Measurements from ENCODE around the gene LASP1NB.
"Not testable (repeated sequence)": the region's sequence is repeated elsewhere in the genome, so short reads cannot be mapped to it uniquely, and the experiment has no call there.

The LASP1NB gene

DNA sequence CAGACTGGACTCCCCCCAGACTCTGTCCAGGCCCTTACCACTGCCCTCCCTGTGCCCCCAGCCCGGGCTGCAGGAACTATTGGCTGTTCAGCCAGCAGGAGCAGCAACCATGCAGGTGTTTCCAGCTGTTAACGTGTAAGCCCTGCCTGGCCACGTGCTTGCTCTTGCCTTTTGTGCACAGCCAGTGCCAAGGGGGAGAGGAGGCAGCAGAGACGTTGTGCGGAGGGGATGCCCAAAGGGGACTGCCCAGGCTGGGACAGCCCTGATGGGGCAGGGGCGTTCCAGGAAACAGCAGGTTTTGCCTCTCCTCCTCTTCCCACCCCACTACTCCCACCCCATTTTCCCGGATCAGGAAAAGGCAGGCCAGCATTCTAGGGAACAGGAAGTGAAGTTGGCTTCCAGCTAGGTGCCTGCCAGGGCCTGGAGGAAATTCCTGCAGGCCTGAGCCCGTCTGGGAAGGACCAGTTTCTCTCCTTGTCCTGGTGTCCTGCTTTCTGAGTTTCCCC is 16.7 kb upstream of the LASP1NB start:
- H3K4me3 ChIP-seq (ENCODE audit: control insufficient read depth, low read depth, low read length) = no peak overlapping the region
- no peak for DNase-seq (ENCODE audit: low read depth)
- TF ChIP-seq, protein P1, sequence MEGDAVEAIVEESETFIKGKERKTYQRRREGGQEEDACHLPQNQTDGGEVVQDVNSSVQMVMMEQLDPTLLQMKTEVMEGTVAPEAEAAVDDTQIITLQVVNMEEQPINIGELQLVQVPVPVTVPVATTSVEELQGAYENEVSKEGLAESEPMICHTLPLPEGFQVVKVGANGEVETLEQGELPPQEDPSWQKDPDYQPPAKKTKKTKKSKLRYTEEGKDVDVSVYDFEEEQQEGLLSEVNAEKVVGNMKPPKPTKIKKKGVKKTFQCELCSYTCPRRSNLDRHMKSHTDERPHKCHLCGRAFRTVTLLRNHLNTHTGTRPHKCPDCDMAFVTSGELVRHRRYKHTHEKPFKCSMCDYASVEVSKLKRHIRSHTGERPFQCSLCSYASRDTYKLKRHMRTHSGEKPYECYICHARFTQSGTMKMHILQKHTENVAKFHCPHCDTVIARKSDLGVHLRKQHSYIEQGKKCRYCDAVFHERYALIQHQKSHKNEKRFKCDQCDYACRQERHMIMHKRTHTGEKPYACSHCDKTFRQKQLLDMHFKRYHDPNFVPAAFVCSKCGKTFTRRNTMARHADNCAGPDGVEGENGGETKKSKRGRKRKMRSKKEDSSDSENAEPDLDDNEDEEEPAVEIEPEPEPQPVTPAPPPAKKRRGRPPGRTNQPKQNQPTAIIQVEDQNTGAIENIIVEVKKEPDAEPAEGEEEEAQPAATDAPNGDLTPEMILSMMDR (conservative IDR thresholded peaks at IDR 0.05; ENCODE audit: control insufficient read depth, insufficient read depth, low read depth, low read length) = no peak

DNA sequence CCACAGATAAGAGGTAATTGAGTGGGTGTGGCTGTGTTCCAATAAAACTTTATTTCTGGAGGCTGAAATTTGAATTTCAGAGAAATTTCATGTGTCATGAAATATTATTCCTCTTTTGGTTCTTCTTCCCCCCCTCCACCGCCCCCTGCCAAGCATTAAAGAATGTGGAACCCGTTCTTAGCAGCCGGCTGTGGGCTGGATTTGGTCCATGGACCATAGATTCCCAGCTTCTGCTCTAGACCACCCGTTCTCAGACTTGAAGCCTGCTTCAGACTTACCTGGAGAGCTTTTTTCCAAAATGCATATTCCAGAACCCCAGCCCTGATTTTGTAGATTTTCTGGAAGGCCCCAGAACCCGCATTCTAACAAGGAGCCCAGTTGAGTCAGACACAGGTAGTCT is 15.1 kb upstream of the LASP1NB start:
- no peak overlapping the region for H3K4me3 ChIP-seq (ENCODE audit: control insufficient read depth, low read depth, low read length)
- TF ChIP-seq, protein P1 (conservative IDR thresholded peaks at IDR 0.05; ENCODE audit: control insufficient read depth, insufficient read depth, low read depth, low read length) = no peak
- DNase-seq (ENCODE audit: low read depth) = no peak

DNA sequence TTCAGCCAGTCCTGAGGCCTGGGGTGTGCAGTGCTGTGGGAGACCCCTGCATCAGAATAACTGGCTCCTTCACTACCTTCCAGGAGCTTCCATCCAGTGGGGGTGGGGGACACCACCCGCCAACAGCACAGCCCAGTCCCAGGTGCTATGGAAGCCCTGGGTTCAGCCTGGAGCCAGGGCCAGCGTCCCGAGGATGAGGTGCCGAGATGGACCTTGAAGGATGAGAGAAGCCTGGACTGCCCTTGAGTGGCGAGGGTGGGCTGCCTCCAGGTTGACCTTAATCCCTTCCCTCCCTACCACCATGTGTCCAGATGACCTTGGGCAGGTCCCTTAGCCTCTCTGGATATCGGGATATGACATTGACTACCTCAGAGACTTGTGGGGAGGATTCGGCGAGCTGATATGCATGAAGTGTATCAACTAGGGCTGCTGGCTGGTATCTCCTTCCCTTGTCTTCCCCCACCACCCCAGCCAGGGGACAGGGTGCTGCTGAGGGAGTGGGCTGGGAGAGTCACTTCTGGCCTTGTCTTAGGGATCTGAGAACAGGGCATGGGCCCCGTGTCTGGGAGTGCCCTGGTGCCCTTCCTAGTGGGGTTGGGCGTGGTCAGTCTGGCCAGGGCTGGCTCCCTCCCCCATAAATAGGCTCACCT is 14.2 kb upstream of the LASP1NB start:
- TF ChIP-seq, protein P1 (conservative IDR thresholded peaks at IDR 0.05; ENCODE audit: control insufficient read depth, insufficient read depth, low read depth, low read length) = no peak
- no peak for DNase-seq (ENCODE audit: low read depth)

DNA sequence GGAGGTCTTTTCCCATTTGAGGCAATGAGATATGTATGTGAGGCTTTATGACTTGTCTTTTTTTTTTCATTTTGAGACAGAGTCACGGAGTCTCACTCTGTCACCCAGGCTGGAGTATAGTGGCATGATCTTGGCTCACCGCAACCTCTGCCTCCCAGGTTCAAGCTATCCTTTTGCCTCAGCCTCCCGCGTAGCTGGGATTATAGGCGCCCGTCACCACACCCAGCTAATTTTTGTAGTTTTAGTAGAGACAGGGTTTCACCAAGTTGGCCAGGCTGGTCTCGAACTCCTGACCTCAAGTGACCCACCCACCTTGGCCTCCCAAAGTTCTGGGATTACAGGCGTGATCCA is 13.7 kb upstream of the LASP1NB start:
- not testable (repeated sequence) for H3K4me3 ChIP-seq (ENCODE audit: control insufficient read depth, low read depth, low read length); DNase-seq (ENCODE audit: low read depth)

More for the DNA sequence above, 14.2 kb upstream of the LASP1NB start:
- H3K4me3 ChIP-seq (ENCODE audit: control insufficient read depth, low read depth, low read length) = no peak overlapping the region

DNA sequence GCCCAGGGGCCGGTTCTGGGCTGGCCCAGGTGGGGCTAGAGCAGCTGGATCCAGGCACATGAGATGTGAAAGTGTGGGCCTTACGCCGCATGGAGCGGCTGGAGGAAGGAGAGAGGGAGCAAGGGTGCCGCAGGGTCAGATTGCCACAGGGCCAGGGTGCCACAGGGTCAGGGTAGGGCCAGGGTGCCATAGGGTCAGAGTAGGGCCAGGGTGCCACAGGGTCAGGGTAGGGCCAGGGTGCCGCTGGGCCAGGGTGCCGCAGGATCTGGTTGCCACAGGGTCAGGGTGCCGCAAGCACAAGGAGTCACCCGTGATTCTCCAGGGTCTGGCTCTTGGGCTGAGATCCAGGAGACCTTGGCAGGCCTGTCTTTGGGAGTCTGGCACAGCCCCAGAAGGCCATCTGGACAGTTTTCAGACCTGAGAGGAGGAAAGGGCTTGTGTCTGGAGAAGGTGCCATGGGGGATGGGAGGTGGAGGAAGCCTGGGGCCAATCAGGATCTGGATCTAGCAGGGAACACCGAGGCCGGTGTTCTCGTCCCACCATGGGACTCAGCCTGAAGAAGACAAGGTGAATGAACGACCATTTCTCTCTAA is 13.1 kb upstream of the LASP1NB start:
- DNase-seq (ENCODE audit: low read depth) = peak; percentile 73
- TF ChIP-seq, protein P1 (conservative IDR thresholded peaks at IDR 0.05; ENCODE audit: control insufficient read depth, insufficient read depth, low read depth, low read length) = no peak
- no peak overlapping the region for H3K4me3 ChIP-seq (ENCODE audit: control insufficient read depth, low read depth, low read length)

DNA sequence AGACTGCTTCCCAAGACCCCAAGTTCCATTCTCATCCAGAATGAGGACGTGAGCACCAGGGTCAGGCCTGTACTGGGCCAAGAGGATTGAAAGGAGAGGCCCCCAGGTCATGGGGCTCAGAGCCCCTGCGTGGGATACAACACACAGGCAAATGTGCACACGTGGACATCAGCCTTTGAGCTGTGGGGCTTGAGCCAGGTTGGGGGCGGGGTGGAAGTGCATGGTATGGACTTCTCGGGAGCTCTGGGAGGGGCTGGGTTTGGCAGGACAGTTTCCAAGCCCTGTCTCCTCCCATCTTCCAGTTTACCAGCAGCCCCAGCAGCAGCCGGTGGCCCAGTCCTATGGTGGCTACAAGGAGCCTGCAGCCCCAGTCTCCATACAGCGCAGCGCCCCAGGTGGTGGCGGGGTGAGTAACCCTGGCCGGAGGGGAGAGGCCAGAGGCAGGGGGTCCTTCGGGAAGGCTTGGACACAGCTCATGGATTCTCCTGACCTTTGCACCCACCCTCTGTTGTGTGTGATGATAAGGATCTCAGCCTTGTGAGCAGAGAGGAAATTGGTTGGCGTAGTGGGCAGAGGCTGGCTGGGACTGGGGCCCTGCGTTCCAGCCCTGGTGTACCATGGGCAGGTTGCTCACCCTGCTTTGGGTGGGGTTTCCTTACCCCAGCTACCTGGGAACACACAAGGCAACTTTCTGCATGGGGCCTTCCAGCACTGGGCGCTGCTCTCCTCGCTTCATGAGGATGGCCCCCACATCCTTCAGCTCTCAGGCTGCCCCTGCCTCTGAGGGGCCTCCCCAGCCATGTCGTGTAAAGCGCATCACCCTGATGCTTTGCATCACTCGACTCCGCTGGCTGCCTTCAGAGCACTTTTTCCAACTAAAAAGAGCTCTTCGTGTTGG is 10.4 kb upstream of the LASP1NB start:
- H3K4me3 ChIP-seq (ENCODE audit: control insufficient read depth, low read depth, low read length) = no peak overlapping the region
- TF ChIP-seq, protein P1 (conservative IDR thresholded peaks at IDR 0.05; ENCODE audit: control insufficient read depth, insufficient read depth, low read depth, low read length) = no peak
- DNase-seq (ENCODE audit: low read depth) = no peak

DNA sequence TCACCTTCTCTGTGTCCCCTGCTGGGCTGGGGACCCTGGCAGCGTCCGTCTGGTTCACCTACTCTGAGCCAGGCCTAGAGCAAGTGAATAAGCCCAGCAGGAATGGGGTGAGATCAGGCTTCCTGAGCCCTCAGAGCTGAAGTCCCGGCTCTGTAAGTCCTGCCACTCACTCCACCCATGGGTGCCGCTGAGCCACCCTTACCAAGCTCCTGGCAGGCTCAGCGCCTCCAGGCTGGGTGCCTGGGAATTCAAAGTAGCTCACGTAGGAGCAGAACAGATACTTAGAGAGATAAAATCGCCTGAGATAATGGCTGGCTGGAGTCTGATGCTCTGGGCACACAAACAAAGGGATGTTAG is 9.8 kb upstream of the LASP1NB start:
- no peak for DNase-seq (ENCODE audit: low read depth)
- TF ChIP-seq, protein P1 (conservative IDR thresholded peaks at IDR 0.05; ENCODE audit: control insufficient read depth, insufficient read depth, low read depth, low read length) = no peak
- H3K4me3 ChIP-seq (ENCODE audit: control insufficient read depth, low read depth, low read length) = no peak overlapping the region

Data from fibroblast of mammary gland (primary cell).